ENCODE data around the gene PHACTR1.

GRCh38 chr6:13302291-13302690 is 585.7 kb downstream of the PHACTR1 start:
- no peak for TF ChIP-seq TAF1 (IDR thresholded peaks at IDR 0.05; ENCODE audit: borderline replicate concordance, low read depth, low read length)
- no peak for TF ChIP-seq POLR2AphosphoS5 (IDR thresholded peaks at IDR 0.05; ENCODE audit: low read depth, low read length)
- TF ChIP-seq POLR2A (IDR thresholded peaks at IDR 0.05; ENCODE audit: low read depth, low read length), result no peak

Data from GM12892 (cell line).